ENCODE measurements around the gene C12orf43.
A peak's percentile ranks its signal among the peaks of the same experiment; 100 is the strongest.

The C12orf43 gene

DNA sequence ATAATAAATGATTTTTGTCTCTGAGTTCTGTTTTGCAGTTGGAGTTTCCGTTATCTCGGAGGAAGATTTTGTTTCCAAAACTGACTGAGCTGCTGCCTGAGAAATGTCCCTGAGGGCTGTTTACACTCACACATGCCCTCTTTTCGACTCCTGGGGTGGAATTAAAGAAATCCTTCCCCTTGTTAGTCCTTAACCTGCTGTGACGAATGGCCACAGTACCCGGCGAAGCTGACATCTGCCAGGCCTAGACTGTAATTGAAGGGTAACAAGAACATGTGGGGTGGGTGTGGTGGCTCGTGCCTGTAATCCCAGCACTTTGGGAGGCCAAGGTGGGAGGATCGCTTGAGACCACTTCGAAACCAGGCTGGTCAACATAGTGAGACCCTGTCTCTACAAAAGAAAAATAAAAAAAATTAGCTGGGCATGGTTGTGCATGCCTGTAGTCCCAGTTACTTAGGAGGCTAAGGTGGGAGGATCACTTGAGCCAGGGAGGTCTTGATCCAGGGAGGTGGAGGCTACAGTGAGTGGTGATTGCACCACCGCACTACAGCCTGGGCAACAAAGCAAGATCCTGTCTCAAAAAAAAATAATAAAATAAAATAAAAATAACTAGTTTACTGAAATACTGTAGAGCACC is 14.4 kb upstream of the C12orf43 start:
- DNase-seq, result no peak

GRCh38 chr12:121026274-121027045 is 10.2 kb upstream of the C12orf43 start:
- DNase-seq, result no peak

GRCh38 chr12:121025442-121026226 is 9.3 kb upstream of the C12orf43 start:
- DNase-seq, result no peak

DNA sequence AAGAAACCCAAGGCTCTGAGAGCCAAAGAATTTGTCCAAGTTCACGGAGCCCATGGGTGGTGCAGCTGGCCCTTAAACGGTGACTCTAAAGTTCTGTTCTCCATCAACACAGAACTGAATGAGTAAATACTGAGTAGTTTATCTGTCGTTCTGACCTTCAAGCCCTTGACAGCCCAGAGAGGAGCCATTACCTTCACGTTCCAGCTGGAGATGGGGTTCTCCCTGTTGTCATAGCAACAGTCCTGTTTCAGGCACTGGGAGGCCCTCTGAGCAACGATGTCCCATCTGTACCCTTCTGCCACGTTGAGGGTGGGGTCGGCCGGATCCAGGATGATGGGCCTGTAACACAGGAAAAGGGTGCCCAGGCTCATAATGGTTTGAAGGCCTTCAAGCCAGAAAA is 7.5 kb upstream of the C12orf43 start:
- no peak for DNase-seq

GRCh38 chr12:121022713-121023112 is 6.4 kb upstream of the C12orf43 start:
- no peak for DNase-seq

DNA sequence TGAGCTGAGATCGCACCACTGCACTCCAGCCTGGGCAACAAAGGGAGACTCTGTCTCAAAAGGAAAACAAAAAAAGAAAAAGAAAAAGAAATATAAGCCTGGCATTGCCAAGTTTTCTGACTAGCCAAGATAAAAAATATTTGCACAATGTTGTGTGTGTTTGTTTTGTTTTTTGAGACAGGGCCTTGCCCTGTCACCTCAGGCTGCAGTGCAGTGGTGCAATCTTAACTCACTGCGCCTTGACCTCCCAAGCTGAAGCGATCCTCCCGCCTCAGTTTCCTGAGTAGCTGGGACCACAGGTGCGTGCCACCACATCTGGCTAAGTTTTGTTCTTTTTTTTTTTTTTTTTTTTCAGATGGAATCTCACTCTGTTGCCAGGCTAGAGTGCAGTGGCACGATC is 5.5 kb upstream of the C12orf43 start:
- DNase-seq, result no peak

DNA sequence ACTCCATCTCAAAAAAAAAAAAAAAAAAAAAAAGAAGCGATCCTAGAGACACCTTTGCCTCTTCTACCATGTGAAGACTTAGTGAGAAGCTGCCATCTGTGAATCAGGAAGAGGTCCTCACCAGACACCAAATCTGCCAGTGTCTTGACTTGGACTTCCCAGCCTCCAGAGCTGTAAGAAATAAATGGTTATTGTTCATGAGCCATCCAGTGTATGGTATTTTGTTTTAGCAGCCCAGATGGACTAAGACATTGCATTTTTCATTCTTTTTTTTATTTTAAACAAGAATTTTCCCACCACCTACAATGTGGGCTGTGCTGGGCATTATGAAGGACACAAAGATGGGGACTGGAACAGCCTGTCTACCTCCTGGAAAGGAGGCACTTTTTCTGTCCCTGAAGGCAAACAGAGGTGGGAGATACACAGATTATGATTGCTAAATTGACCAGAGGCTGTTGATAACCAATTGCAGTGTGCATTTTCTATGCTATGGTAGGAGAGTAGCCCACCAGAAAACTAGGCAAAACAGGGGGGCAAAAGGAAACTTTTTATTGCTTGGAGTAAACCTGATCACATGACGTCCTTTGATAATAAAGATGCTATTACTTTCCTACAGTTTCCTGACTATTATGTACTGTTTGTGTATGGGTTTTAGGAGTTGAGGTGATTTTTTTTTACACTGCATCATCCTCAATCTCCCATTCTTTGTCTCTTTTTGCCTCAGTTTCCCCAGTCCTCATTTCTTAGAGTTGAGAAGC is 2.8 kb upstream of the C12orf43 start:
- no peak for DNase-seq

GRCh38 chr12:121017966-121018491 is 1.7 kb upstream of the C12orf43 start:
- DNase-seq, result no peak

- DNase-seq, result no peak
Observed at GRCh38 chr12:121013715-121014114, 2.6 kb downstream of the C12orf43 start.

- DNase-seq, result no peak
Observed at GRCh38 chr12:121011820-121012219, 4.5 kb downstream of the C12orf43 start.

- no peak for DNase-seq
Observed at GRCh38 chr12:121010860-121011259, 5.4 kb downstream of the C12orf43 start.

DNA sequence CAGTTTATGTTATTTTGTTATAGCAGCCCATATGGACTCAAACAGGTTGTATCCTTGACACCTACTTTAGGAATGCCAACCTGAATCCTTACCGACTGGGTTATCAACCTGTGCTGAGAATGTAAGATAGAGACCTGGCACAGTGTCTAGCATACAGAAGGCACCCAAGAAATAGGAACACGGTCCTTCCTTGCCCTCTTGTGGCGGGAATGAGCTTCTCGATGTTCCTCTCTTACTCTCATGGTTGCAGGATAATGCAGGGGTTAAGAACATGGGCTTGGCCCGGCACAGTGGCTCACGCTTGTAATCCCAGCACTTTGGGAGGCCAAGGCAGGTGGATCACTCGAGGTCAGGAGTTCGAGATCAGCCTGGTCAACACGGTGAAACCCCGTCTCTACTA is 6.5 kb downstream of the C12orf43 start:
- DNase-seq, result no peak

GRCh38 chr12:121008347-121009098 is 7.8 kb downstream of the C12orf43 start:
- DNase-seq, result no peak

DNA sequence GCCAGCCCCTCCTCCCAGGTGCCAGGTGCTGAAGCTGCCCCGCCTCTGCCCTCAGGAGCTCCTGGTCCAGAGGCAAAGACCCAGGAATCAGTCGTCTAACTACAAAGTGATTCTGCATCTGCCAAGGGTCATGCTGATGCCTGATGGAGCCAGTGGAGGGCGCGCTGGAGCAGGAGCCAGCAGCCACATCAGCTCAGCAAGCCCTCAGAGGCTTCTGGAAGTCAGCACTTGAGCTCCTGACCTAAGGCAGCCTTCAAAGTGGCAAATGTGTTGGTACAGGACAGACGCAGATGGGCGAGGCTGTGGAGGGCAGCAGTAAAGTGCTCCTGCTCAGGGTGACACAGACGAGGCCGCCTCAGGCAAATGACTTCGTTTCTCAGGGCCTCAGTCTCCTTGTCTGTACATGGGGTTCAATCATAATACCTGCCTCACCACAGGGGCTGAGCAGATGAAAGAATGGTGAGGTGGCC is 10.9 kb downstream of the C12orf43 start:
- DNase-seq, result peak; percentile 25

DNA sequence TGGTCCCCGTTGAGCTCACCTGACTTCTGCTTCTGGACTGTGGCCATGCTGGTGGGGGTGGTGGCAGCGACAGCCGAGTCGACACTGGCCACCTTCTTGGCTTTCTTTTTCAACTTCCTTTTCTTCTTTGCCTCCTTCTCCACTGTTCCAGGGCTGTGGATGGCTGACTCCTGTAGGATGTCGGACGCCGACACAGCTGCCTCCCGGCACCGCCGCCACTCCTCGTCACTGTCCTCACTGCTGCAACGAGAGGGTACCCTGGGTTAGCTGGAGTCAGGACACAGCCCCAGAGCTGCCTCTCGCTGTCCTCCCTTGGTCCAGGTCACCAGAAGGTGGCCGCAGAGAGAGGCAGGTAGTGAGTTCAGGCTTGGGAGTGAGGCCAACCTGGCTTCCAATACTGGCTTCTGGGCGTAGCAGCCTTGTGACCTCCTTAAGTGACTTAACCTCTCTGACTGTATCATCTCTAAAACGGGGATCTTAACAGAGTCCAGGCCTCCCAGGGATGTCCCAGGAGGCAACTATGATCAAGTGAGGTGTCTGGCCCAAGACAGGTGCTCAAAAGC is 12.0 kb downstream of the C12orf43 start:
- DNase-seq, result no peak

DNA sequence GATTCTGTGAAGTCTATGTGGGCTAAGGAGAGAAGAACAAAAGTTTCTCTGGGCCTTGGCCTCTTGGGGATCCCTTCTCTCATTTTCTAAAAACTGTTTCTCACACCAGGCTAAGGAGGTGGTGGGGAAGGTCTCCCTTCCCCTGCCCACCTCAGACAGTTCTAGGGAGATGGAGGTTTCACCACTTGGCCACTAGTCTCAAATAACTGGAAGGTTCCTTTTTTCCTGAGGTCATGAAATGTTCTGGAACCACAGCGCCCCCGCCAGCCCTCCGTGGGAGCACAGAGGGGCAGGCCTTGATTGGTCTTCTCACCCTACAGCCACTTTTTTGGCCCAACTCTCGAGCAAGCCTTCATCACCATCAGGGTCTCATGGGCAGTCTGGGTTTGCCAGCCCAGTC is 12.6 kb downstream of the C12orf43 start:
- no peak for DNase-seq

DNA sequence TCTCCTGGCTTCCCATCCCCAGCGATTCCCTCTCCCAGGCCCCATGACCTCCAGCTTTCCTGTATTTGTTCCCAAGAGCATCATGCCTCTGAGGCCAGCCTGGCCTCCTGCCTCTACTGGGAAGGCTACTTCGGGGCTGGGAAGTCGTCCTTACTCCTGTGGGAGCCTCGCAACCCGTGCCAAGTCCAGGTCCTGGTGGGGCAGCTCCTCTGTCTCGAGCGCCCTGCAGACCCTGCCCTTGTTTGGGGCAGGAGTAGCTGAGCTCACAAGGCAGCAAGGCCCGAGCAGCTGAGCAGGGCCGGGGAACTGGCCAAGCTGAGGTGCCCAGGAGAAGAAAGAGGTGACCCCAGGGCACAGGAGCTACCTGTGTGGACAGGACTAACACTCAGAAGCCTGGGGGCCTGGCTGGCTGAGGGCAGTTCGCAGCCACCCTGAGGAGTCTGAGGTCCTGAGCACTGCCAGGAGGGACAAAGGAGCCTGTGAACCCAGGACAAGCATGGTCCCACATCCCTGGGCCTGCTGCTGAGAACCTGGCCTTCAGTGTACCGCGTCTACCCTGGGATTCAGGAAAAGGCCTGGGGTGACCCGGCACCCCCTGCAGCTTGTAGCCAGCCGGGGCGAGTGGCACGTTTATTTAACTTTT is 14.3 kb downstream of the C12orf43 start:
- no peak for DNase-seq

DNA sequence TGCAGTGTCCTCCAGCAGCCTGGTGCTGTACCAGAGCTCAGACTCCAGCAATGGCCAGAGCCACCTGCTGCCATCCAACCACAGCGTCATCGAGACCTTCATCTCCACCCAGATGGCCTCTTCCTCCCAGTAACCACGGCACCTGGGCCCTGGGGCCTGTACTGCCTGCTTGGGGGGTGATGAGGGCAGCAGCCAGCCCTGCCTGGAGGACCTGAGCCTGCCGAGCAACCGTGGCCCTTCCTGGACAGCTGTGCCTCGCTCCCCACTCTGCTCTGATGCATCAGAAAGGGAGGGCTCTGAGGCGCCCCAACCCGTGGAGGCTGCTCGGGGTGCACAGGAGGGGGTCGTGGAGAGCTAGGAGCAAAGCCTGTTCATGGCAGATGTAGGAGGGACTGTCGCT is 15.2 kb downstream of the C12orf43 start:
- no peak for DNase-seq

DNA sequence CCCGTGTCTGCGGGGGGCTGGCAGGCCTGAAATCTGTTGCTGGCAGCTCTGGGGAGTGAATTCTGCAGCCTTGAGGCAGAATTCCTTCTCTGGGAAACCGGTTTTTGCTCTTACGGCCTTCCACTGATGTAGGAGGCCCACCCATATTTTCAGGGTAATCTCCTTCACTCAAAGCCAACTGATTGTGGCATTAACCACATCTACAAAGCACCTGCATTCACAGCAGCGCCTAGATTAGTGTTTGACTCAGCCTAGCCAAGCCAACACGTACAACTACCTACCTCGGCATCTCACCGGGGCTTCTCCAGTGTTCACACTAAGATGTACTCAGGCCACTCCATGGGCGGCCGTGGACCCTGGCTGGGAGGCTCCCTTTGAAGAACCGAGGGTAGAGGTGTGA is 15.8 kb downstream of the C12orf43 start:
- DNase-seq, result no peak

- DNase-seq, result no peak
Observed at GRCh38 chr12:120999191-121000120, 16.8 kb downstream of the C12orf43 start.

All from activated gamma-delta T cell (primary cell).